ENCODE results near the gene PCDHB14.
"Not testable (repeated sequence)": the region's sequence is repeated elsewhere in the genome, so short reads cannot be mapped to it uniquely, and the experiment has no call there.

The PCDHB14 gene

GRCh38 chr5:141210849-141211248, 12.3 kb upstream of the PCDHB14 start:
- DNase-seq, result not testable (repeated sequence)

- DNase-seq, result not testable (repeated sequence)
These were observed 9.3 kb upstream of the PCDHB14 start, which contains the start of gene PCDHB13 for GRCh38 chr5:141213656-141214339. Gene PCDHB13 (plus strand): TSS chr5:141213919. CDS start chr5:141214124, 205 bp downstream.

GRCh38 chr5:141214583-141214982, 8.6 kb upstream of the PCDHB14 start:
- DNase-seq, result not testable (repeated sequence)

GRCh38 chr5:141215504-141215903, 7.6 kb upstream of the PCDHB14 start:
- not testable (repeated sequence) for DNase-seq

- not testable (repeated sequence) for DNase-seq
These were observed 7.1 kb upstream of the PCDHB14 start for GRCh38 chr5:141216035-141216434.

- not testable (repeated sequence) for DNase-seq
These were observed 1.7 kb downstream of the PCDHB14 start for GRCh38 chr5:141224844-141225243.

GRCh38 chr5:141225421-141225820, 2.3 kb downstream of the PCDHB14 start:
- DNase-seq, result not testable (repeated sequence)

GRCh38 chr5:141234109-141234667, 11.0 kb downstream of the PCDHB14 start:
- no peak for DNase-seq

GRCh38 chr5:141235922-141236321, 12.8 kb downstream of the PCDHB14 start:
- DNase-seq, result not testable (repeated sequence)

GRCh38 chr5:141236516-141237313, 13.6 kb downstream of the PCDHB14 start:
- DNase-seq, result no peak

GRCh38 chr5:141241496-141241895, 18.4 kb downstream of the PCDHB14 start:
- no peak for DNase-seq

- no peak for DNase-seq
These were observed 22.1 kb downstream of the PCDHB14 start, which contains the start of gene PCDHB15 for GRCh38 chr5:141245250-141245717. Gene PCDHB15 (plus strand): TSS chr5:141245395. CDS start chr5:141245579, 184 bp downstream.

- DNase-seq, result not testable (repeated sequence)
These were observed 23.8 kb downstream of the PCDHB14 start for GRCh38 chr5:141246971-141247370.

GRCh38 chr5:141247434-141247833, 24.3 kb downstream of the PCDHB14 start:
- DNase-seq, result not testable (repeated sequence)

GRCh38 chr5:141250576-141250975, 27.4 kb downstream of the PCDHB14 start:
- no peak for DNase-seq

- no peak for DNase-seq
These were observed 35.3 kb downstream of the PCDHB14 start for GRCh38 chr5:141258464-141258863.

GRCh38 chr5:141258948-141259347, 35.8 kb downstream of the PCDHB14 start:
- DNase-seq, result no peak

- DNase-seq, result no peak
These were observed 37.5 kb downstream of the PCDHB14 start for GRCh38 chr5:141260458-141261237.

GRCh38 chr5:141261238-141261546, 38.0 kb downstream of the PCDHB14 start:
- DNase-seq, result no peak

GRCh38 chr5:141269195-141269594, 46.1 kb downstream of the PCDHB14 start:
- DNase-seq, result no peak

- no peak for DNase-seq
These were observed 49.8 kb downstream of the PCDHB14 start for GRCh38 chr5:141272906-141273305.

All from amniotic stem cell (primary cell).